Hepatocyte (in vitro differentiated cells): ENCODE measurements around the gene PROSER1. TPM values are rescaled to one million over a fixed set of nuclear protein-coding genes. Genes with fewer than 3 reads are reported as not detected.
"Not testable (repeated sequence)": the region's sequence is repeated elsewhere in the genome, so short reads cannot be mapped to it uniquely, and the experiment has no call there.

Experiments
- DNase-seq: peaks from one replicate; pipeline ENCODE4 v3.0.0-alpha.2; 2016; ENCODE audit warnings: low spot score
- H2AFZ ChIP-seq: fragments of 200-600 bp; sonication (generic); 2 replicates; pipeline ENCODE4 v1.6.0; 2016; ENCODE audit warnings: antibody characterized with exemption, mild to moderate bottlenecking
- H3K27ac ChIP-seq: fragments of 200-600 bp; sonication (generic); 2 replicates; pipeline ENCODE4 v1.5.1; 2016; ENCODE audit warnings: mild to moderate bottlenecking
- H3K27me3 ChIP-seq: fragments of 200-600 bp; sonication (generic); 2 replicates; pipeline ENCODE4 v1.6.1; 2016
- H3K36me3 ChIP-seq: fragments of 200-600 bp; sonication (generic); replicated peaks from 2 replicates; pipeline ENCODE4 v1.5.1; 2016; ENCODE audit warnings: low read depth; ENCODE audit not compliant: insufficient read depth
- H3K4me1 ChIP-seq: fragments of 200-600 bp; sonication (generic); 2 replicates; pipeline ENCODE4 v1.5.1; 2016; ENCODE audit warnings: mild to moderate bottlenecking, moderate library complexity; ENCODE audit not compliant: insufficient read depth
- H3K4me2 ChIP-seq: fragments of 200-600 bp; sonication (generic); 2 replicates; pipeline ENCODE4 v1.6.0; 2016
- H3K4me3 ChIP-seq: fragments of 200-600 bp; sonication (generic); 2 replicates; pipeline ENCODE4 v1.5.1; 2016; ENCODE audit warnings: mild to moderate bottlenecking
- H3K79me2 ChIP-seq: fragments of 200-600 bp; sonication (generic); 2 replicates; pipeline ENCODE4 v1.6.0; 2017; ENCODE audit warnings: mild to moderate bottlenecking
- H3K9me2 ChIP-seq: fragments of 200-600 bp; sonication (generic); replicated peaks from 2 replicates; pipeline ENCODE4 v1.6.0; 2017; ENCODE audit warnings: mild to moderate bottlenecking; ENCODE audit not compliant: insufficient read depth
- H3K9me3 ChIP-seq: fragments of 200-600 bp; sonication (generic); 2 replicates; pipeline ENCODE4 v1.5.1; 2016; ENCODE audit warnings: low read depth, mild to moderate bottlenecking
- H4K20me1 ChIP-seq: fragments of 200-600 bp; sonication (generic); 2 replicates; pipeline ENCODE4 v1.6.0; 2016; ENCODE audit warnings: mild to moderate bottlenecking; ENCODE audit not compliant: insufficient read depth, poor library complexity, severe bottlenecking
- EZH2 ChIP-seq: fragments of 200-600 bp; sonication (generic); IDR thresholded peaks from 2 replicates; pipeline ENCODE4 v1.6.1; 2016; ENCODE audit warnings: antibody characterized with exemption, mild to moderate bottlenecking, borderline replicate concordance
- EZH2phosphoT487 ChIP-seq: fragments of 200-600 bp; sonication (generic); IDR thresholded peaks from one replicate; pipeline ENCODE4 v1.6.1; 2018; ENCODE audit warnings: antibody characterized with exemption, mild to moderate bottlenecking, low read depth, moderate library complexity; ENCODE audit not compliant: unreplicated experiment, severe bottlenecking
- WGBS: methylation state at CpG from one replicate; pipeline ENCODE4 v1.1.6; 2016; ENCODE audit warnings: low lambda C conversion rate; ENCODE audit errors: missing lambda C conversion rate; 5-methylcytosine and 5-hydroxymethylcytosine counted together
- polyA plus RNA-seq: library from polyadenylated mRNA; unstranded; fragments of >200 nt; fragmentation: Nextera tagmentation; extraction: Ambion mirVana; gene quantifications from 2 replicates; pipeline ENCODE4 v1.2.1, GENCODE V29; 2016
- total RNA-seq: library from RNA; depleted of rRNA; stranded (reverse); fragments of >200 nt; gene quantifications from 2 replicates; pipeline ENCODE4 v1.2.3, GENCODE V29; 2014
- TF ChIP-seq, protein P1 (sequence below): fragments of 200-600 bp; sonication (generic); IDR thresholded peaks from 2 replicates; pipeline ENCODE4 v1.5.1; 2016; ENCODE audit warnings: antibody characterized with exemption, mild to moderate bottlenecking; ENCODE audit not compliant: poor library complexity

The PROSER1 gene
- total RNA-seq, result 20.3 and 22.8 TPM in 2 replicates
- polyA plus RNA-seq, result 11.8 and 12.9 TPM in 2 replicates

- TF ChIP-seq, protein P1, sequence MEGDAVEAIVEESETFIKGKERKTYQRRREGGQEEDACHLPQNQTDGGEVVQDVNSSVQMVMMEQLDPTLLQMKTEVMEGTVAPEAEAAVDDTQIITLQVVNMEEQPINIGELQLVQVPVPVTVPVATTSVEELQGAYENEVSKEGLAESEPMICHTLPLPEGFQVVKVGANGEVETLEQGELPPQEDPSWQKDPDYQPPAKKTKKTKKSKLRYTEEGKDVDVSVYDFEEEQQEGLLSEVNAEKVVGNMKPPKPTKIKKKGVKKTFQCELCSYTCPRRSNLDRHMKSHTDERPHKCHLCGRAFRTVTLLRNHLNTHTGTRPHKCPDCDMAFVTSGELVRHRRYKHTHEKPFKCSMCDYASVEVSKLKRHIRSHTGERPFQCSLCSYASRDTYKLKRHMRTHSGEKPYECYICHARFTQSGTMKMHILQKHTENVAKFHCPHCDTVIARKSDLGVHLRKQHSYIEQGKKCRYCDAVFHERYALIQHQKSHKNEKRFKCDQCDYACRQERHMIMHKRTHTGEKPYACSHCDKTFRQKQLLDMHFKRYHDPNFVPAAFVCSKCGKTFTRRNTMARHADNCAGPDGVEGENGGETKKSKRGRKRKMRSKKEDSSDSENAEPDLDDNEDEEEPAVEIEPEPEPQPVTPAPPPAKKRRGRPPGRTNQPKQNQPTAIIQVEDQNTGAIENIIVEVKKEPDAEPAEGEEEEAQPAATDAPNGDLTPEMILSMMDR, result no peak
- Histone ChIP-seq H3K36me3 (no peaks in the 10 kb centered on the region), H3K27ac (peak within 1 kb of the TSS; percentile 82), H2AFZ (peak within 1 kb of the TSS; percentile 56), H3K4me1 (peaks cover 13% of the 10 kb centered on the region), H3K9me2 (no peaks in the 10 kb centered on the region), H4K20me1 (peaks cover 24% of the 10 kb centered on the region), H3K4me3 (peak within 1 kb of the TSS; percentile 96), H3K4me2 (peak within 1 kb of the TSS; percentile 84), H3K79me2 (peaks cover 70% of the 10 kb centered on the region), H3K27me3 (no peaks in the 10 kb centered on the region), H3K9me3 (no peaks in the 10 kb centered on the region)
- peak; percentile 95 for DNase-seq
- 1% methylated on average over 41 of the region's 41 CpGs for WGBS
Measured at GRCh38 chr13:39037880-39038568, at the start of gene PROSER1, which contains the start of gene NHLRC3. TSS of gene PROSER1 (minus strand) at chr13:39038089. CDS start at chr13:39037242, 847 bp downstream. TSS of gene NHLRC3 (plus strand) at chr13:39038456. CDS start at chr13:39038640, 184 bp downstream.

DNA sequence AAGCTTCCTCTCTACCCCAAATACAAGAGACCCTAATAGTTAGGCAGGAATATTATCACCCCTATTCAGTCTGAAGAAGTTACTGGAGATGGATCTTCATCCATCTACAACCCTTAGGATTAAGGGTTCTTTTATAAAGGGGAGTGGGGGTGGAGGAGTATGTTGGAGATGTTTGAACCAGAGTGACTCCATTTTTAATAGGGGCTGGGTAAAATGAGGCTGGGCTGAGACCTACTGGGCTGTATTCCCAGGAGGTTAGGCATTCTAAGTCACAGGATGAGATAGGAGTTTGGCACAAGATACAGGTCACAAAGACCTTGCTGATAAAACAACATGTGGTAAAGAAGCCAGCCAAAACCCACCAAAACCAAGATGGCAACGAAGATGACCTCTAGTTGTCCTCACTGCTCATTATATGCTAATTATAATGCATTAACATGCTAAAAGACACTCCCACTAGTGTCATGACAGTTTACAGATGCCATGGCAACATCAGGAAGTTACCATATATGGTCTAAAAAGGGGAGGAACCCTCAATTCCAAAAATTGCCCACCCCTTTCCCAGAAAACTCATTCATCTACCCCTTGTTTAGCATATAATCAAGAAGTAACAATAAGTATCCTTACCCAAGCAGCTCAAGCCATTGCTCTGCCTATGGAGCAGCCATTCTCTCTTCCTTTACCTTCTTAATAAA lies 48.5 kb upstream of the PROSER1 start:
- H4K20me1 ChIP-seq, H3K79me2 ChIP-seq, H2AFZ ChIP-seq, H3K27ac ChIP-seq, H3K4me3 ChIP-seq, DNase-seq, H3K4me2 ChIP-seq, H3K36me3 ChIP-seq, H3K9me2 ChIP-seq, H3K9me3 ChIP-seq, H3K4me1 ChIP-seq, H3K27me3 ChIP-seq: not testable (repeated sequence)
- WGBS, result 43% methylated on average over 1 of the region's 1 CpG

GRCh38 chr13:39073983-39074382 lies 36.1 kb upstream of the PROSER1 start:
- no peaks in the 10 kb centered on the region for H3K27me3 ChIP-seq
- H3K9me2 ChIP-seq, result no peaks in the 10 kb centered on the region
- no peaks in the 10 kb centered on the region for H3K9me3 ChIP-seq
- H3K4me2 ChIP-seq, result no peak overlapping the region
- no peaks in the 10 kb centered on the region for H4K20me1 ChIP-seq
- no peak overlapping the region for H2AFZ ChIP-seq
- H3K4me3 ChIP-seq, result no peak overlapping the region
- TF ChIP-seq EZH2phosphoT487 (no peak), EZH2 (no peak)
- TF ChIP-seq, protein P1, result no peak
- no peaks in the 10 kb centered on the region for H3K79me2 ChIP-seq
- H3K27ac ChIP-seq, result no peak overlapping the region
- H3K36me3 ChIP-seq, result no peaks in the 10 kb centered on the region
- 73% methylated on average over 3 of the region's 3 CpGs for WGBS
- DNase-seq, result no peak
- H3K4me1 ChIP-seq, result no peaks in the 10 kb centered on the region

DNA sequence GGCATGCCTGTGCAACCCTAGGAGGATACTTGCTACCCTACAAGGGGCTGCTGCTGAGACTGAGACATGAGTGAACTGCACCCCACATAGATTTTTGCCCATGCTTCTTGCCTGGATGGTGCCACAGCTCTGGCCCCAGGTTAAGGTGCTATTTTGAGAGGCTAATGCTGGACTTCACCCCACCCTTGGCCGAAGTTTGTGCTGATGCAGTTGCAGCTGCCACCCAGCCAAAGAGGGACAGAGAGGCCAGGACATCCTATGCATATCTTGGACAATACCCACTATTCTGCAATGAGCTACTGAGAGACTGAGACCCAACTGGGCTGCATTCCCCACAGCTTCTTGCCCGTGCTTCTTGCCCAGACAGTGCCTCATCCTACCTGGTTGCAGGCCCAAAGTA lies 35.0 kb upstream of the PROSER1 start:
- Histone ChIP-seq H3K9me3 (no peaks in the 10 kb centered on the region), H3K27ac (no peak overlapping the region), H3K4me1 (no peaks in the 10 kb centered on the region), H4K20me1 (no peaks in the 10 kb centered on the region), H2AFZ (no peak overlapping the region), H3K36me3 (no peaks in the 10 kb centered on the region), H3K4me3 (no peak overlapping the region), H3K4me2 (no peak overlapping the region), H3K27me3 (no peaks in the 10 kb centered on the region), H3K9me2 (no peaks in the 10 kb centered on the region), H3K79me2 (no peaks in the 10 kb centered on the region)
- no peak for DNase-seq
- 90% methylated on average over 2 of the region's 2 CpGs for WGBS
- TF ChIP-seq, protein P1, result no peak
- TF ChIP-seq EZH2phosphoT487, result no peak
- no peak for TF ChIP-seq EZH2
